Ascending aorta (tissue), 2 donors: ENCODE measurements around the gene TRAPPC14. TPM values are rescaled to one million over a fixed set of nuclear protein-coding genes. Genes with fewer than 3 reads are reported as not detected.

Experiments used
- DNase-seq, 2 donors: peaks; one replicate each; pipeline ENCODE4 v3.0.0-alpha.2; 2019; ENCODE audit warnings: low spot score in 2 of 2
- H3K27ac ChIP-seq, 2 donors: fragments of 200-600 bp; sonication (generic); one replicate each; pipeline ENCODE4 v1.5.1; 2016 to 2017; ENCODE audit warnings: mild to moderate bottlenecking in 1 of 2
- H3K27me3 ChIP-seq: fragments of 200-600 bp; sonication (generic); one replicate; pipeline ENCODE4 v1.5.1; 2017
- H3K36me3 ChIP-seq, 2 donors: fragments of 200-600 bp; sonication (generic); one replicate each; pipeline ENCODE4 v1.5.1; 2016
- H3K4me1 ChIP-seq, 2 donors: fragments of 200-600 bp; sonication (generic); one replicate each; pipeline ENCODE4 v1.5.1; 2016 to 2017; ENCODE audit warnings: mild to moderate bottlenecking in 1 of 2
- H3K4me3 ChIP-seq, 2 donors: fragments of 200-600 bp; sonication (generic); one replicate each; pipeline ENCODE4 v1.5.1; 2016 to 2017; ENCODE audit warnings: mild to moderate bottlenecking in 1 of 2
- H3K9me3 ChIP-seq, 2 donors: fragments of 200-600 bp; sonication (generic); one replicate each; pipeline ENCODE4 v1.5.1; 2016
- intact Hi-C: fragments of 100-400 bp; cut with DNase I; formaldehyde crosslinking; loops from one replicate; pipeline ENCODE4 v1.15.1; 2023
- total RNA-seq: library from RNA; depleted of rRNA; stranded (reverse); fragments of >200 nt; gene quantifications from one replicate; pipeline ENCODE4 v1.1.0, GENCODE V29; 2016
- TF ChIP-seq, protein P1 (sequence below), 3 experiments: fragments of 200-600 bp in 2 of 3; fragments of 450-650 bp in 1 of 3; sonication (generic) in 2 of 3; IDR thresholded peaks; one replicate each; pipeline ENCODE4 v1.5.1; 2016 to 2019; ENCODE audit warnings: antibody characterized with exemption in 3 of 3, mild to moderate bottlenecking in 1 of 3, moderate library complexity in 1 of 3

TRAPPC14 gene
- total RNA-seq, 1 donor from 2014 or later: 22.0 TPM

DNA sequence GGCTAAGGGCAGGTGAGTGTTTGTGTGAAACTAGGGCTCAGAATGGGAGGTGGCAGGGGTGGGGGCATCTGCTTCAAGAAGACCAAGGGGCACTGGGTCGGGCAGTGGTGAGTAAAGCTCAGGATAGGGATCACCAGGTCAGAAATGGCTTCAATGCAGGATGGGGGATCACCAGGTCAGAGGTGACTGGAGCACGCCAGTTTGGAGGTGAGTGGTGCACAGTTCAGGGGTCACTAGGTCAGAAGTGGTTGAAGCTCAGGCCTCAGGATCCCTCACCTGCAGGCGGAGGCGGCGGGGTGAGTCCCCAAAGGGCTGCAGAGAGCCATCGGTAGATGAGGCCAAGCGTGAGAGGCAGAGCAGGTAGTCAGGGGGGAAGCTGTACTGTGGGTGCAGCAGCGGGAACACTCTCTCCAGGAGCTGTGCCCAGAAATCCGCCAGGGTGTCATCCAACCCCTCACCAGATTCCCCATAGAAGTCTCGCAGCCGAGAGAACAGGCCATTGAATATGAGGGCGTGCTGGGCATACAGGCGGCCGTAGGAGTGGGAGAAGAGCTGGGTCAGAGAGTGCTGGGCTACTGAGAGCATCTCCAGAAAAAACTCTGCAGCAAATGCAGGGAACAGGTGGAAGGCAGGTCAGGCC is 16.9 kb upstream of the TRAPPC14 start:
- no peaks in the 10 kb centered on the region for H3K36me3 ChIP-seq
- H3K27ac ChIP-seq: no peak overlapping the region
- TF ChIP-seq, protein P1, sequence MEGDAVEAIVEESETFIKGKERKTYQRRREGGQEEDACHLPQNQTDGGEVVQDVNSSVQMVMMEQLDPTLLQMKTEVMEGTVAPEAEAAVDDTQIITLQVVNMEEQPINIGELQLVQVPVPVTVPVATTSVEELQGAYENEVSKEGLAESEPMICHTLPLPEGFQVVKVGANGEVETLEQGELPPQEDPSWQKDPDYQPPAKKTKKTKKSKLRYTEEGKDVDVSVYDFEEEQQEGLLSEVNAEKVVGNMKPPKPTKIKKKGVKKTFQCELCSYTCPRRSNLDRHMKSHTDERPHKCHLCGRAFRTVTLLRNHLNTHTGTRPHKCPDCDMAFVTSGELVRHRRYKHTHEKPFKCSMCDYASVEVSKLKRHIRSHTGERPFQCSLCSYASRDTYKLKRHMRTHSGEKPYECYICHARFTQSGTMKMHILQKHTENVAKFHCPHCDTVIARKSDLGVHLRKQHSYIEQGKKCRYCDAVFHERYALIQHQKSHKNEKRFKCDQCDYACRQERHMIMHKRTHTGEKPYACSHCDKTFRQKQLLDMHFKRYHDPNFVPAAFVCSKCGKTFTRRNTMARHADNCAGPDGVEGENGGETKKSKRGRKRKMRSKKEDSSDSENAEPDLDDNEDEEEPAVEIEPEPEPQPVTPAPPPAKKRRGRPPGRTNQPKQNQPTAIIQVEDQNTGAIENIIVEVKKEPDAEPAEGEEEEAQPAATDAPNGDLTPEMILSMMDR (IDR thresholded peaks at IDR 0.05): no peak
- H3K9me3 ChIP-seq: no peaks in the 10 kb centered on the region
- peaks cover 5 to 12% of the 10 kb centered on the region in 2 donors for H3K4me1 ChIP-seq
- no peak for DNase-seq
- intact Hi-C loops: no loop called here
- no peaks in the 10 kb centered on the region for H3K27me3 ChIP-seq
- no peak overlapping the region for H3K4me3 ChIP-seq

DNA sequence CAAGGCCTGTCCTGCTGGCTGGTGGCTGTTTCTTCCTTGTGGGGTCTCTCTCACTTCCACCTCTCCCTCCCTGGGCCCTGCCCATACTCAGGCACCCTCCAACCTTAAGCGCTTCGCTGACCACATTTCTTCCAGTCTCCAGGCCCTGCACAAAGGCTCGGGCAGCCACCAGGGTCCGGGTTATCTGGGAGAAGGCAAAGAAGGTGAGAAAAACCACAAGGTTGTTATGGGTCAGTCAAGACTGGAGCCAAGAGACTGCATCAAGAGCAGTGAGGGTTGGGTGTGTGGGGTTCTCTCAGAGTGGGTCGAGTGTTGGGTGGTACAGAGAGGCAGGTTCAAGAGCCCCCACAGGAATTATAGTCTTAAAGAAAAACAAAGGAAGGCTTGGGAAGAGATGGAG is 16.1 kb upstream of the TRAPPC14 start:
- TF ChIP-seq, protein P1 (IDR thresholded peaks at IDR 0.05): no peak
- Histone ChIP-seq H3K27ac (no peak overlapping the region), H3K4me3 (no peak overlapping the region), H3K4me1 (peaks cover 5 to 12% of the 10 kb centered on the region in 2 donors), H3K36me3 (no peaks in the 10 kb centered on the region), H3K27me3 (no peaks in the 10 kb centered on the region), H3K9me3 (no peaks in the 10 kb centered on the region)
- no peak for DNase-seq
- intact Hi-C loops: no loop called here

DNA sequence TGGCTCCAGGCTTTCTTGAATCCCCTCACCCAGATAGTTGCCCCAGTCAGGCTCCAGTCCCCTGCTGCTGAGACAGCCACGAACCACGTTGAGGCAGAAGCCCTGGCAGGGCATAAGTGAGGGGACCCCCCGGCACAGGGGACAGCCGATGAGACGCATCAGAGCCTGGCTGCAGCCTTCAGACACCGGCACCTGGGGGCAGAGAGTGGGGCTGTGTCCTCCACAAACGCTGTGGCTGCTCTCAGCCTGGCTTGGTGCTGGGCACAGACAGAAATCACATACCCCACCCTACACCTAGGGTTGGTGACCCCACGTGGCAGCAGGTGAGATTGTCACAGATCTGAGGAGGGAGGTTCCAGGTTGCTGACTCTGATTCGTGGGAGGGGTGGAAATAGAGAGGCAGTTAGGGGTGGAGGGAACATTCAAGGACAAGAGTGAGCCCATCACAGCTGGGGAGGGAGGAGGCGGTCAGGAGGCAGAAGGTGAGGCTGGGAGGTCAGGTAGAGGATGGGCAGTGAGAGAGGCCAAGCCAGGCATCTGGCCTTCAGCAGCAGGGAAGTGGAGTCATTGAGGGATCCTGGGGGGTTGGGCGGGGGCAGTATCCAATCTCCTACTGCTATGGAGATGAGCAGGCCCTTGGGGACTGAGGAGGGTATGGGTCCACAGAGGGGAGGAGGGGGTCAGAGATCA is 15.4 kb upstream of the TRAPPC14 start:
- H3K4me1 ChIP-seq: peaks cover 5 to 14% of the 10 kb centered on the region in 2 donors
- H3K36me3 ChIP-seq: no peaks in the 10 kb centered on the region
- no peak for DNase-seq
- H3K27me3 ChIP-seq: no peaks in the 10 kb centered on the region
- intact Hi-C loops: no loop called here
- H3K4me3 ChIP-seq: no peak overlapping the region
- H3K9me3 ChIP-seq: no peaks in the 10 kb centered on the region
- TF ChIP-seq, protein P1 (IDR thresholded peaks at IDR 0.05): no peak
- no peak overlapping the region for H3K27ac ChIP-seq

DNA sequence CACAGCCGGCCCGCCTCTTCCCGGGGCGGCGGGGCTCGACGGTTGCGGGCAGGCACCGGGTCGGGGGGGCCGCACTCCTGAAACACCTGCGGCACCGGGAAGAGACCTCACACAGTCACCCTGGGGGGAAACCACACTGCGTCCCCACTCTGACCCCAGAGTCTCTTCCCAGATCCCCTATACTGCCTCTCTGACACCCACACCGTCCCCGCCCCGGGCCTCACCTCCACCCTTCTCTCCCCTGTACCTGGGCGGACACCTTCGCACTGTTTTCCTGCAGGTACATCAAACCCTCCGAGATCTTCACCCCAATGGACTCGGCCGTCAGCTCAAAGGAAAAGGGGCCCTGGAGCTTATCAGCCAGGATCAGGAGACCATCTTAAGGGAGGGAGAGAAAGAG is 13.3 kb upstream of the TRAPPC14 start:
- no peaks in the 10 kb centered on the region for H3K27me3 ChIP-seq
- H3K27ac ChIP-seq: no peak overlapping the region
- H3K9me3 ChIP-seq: no peaks in the 10 kb centered on the region
- intact Hi-C loops: no loop called here
- H3K4me3 ChIP-seq: peak overlapping the region; percentile 56 to 68
- TF ChIP-seq, protein P1 (IDR thresholded peaks at IDR 0.05): no peak
- H3K36me3 ChIP-seq: no peaks in the 10 kb centered on the region
- H3K4me1 ChIP-seq: peaks cover 2 to 12% of the 10 kb centered on the region in 2 donors
- DNase-seq: no peak

DNA sequence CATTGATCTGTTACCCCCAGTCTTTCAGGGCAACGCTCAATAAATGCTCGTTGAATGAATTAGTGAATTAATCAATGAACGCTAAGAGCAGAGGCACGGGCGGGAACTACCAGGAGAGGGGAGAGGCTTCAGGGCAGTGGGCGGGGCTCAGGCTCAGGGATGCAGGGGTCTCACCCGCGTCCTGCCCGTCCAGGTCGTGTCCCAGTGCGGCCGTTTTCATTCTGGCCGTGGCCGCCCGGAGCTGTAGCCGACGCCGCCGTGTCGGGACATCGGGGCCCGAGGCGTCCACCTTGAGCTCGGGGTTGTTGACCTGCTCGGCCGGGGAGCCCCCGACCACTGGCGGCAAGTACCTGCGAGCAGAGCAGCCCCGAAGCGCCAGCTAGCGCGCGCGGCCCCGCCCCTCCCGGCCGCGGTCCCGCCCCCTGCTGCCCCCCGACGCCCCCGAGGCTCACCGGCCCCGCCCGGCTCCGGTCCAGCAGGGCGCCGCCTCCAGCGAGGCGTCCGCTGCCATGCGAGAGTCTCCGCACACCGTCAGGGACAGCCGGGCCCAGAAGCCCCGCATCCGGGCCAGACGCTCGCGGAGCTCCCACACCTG is 12.7 kb upstream of the TRAPPC14 start:
- no peaks in the 10 kb centered on the region for H3K36me3 ChIP-seq
- peak overlapping the region; percentile 56 to 68 for H3K4me3 ChIP-seq
- TF ChIP-seq, protein P1 (IDR thresholded peaks at IDR 0.05): no peak
- intact Hi-C loops: no loop called here
- no peaks in the 10 kb centered on the region for H3K9me3 ChIP-seq
- no peak overlapping the region for H3K27ac ChIP-seq
- peaks cover 2 to 10% of the 10 kb centered on the region in 2 donors for H3K4me1 ChIP-seq
- H3K27me3 ChIP-seq: no peaks in the 10 kb centered on the region
- DNase-seq: no peak
